Activated CD4-positive, alpha-beta T cell treated with anti-CD3 and anti-CD28 coated beads, Interleukin-2, amount 50 U/mL, for 16 hours (primary cell): ENCODE results near the gene KDM4B.

Experiments
- DNase-seq: peaks from one replicate; pipeline ENCODE4 v3.0.0-alpha.2; 2020

Gene KDM4B

GRCh38 chr19:5126498-5127223 is 157.7 kb downstream of the KDM4B start:
- DNase-seq: no peak

GRCh38 chr19:5127717-5128116 is 158.8 kb downstream of the KDM4B start:
- DNase-seq: no peak

GRCh38 chr19:5128251-5128935 is 159.5 kb downstream of the KDM4B start:
- DNase-seq: no peak

- no peak for DNase-seq
Measured at GRCh38 chr19:5128936-5129389, 160.1 kb downstream of the KDM4B start.

- DNase-seq: no peak
Measured at GRCh38 chr19:5129691-5130090, 160.8 kb downstream of the KDM4B start.

- no peak for DNase-seq
Measured at GRCh38 chr19:5130371-5131030, 161.6 kb downstream of the KDM4B start.

- DNase-seq: no peak
Measured at GRCh38 chr19:5131031-5131505, 162.2 kb downstream of the KDM4B start.

GRCh38 chr19:5131506-5132205 is 162.7 kb downstream of the KDM4B start:
- no peak for DNase-seq

GRCh38 chr19:5132206-5132560 is 163.3 kb downstream of the KDM4B start:
- DNase-seq: no peak

- no peak for DNase-seq
Measured at GRCh38 chr19:5132698-5133651, 164.1 kb downstream of the KDM4B start.

GRCh38 chr19:5133986-5134595 is 165.2 kb downstream of the KDM4B start:
- DNase-seq: no peak

GRCh38 chr19:5134691-5135090 is 165.8 kb downstream of the KDM4B start:
- DNase-seq: no peak

- no peak for DNase-seq
Measured at GRCh38 chr19:5136073-5136855, 167.4 kb downstream of the KDM4B start.

GRCh38 chr19:5137114-5137513 is 168.2 kb downstream of the KDM4B start:
- DNase-seq: no peak

GRCh38 chr19:5137571-5138124 is 168.7 kb downstream of the KDM4B start:
- DNase-seq: no peak

GRCh38 chr19:5138606-5139582 is 170.0 kb downstream of the KDM4B start:
- DNase-seq: peak; percentile 89

- no peak for DNase-seq
Measured at GRCh38 chr19:5139583-5140325, 170.8 kb downstream of the KDM4B start.

GRCh38 chr19:5141129-5141849 is 172.4 kb downstream of the KDM4B start:
- DNase-seq: no peak
